DMS 273 (cell line): ENCODE data around the gene COL15A1.

Source experiments
- DNase-seq: peaks from one replicate; lab custom pipeline; 2025; ENCODE audit not compliant: unreplicated experiment; lab: John Stamatoyannopoulos, UW

Gene COL15A1

GRCh38 chr9:98915599-98915998 is 28.1 kb upstream of the COL15A1 start:
- DNase-seq: no peak

DNA sequence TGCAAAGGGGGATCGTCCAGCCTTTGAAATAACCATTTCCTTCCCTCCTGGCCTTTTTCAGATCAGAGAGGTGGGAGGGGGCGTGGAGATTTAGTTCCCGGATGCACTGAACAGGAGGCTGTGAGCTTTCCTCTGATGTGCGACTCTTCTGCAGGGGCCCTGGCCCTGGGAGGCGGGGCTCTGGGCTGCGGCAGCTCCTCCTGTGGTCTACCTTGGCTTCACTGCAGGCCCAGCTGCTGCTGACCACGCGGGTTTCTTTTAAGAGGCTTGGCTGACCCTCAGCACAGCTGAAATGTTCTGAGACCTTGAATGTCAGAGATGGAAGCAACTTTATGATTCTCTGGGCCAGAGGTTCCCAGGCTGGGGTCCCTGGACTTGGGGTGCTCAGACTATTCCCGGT is 27.0 kb upstream of the COL15A1 start:
- DNase-seq: no peak

GRCh38 chr9:98917746-98918487 is 25.8 kb upstream of the COL15A1 start:
- no peak for DNase-seq

DNA sequence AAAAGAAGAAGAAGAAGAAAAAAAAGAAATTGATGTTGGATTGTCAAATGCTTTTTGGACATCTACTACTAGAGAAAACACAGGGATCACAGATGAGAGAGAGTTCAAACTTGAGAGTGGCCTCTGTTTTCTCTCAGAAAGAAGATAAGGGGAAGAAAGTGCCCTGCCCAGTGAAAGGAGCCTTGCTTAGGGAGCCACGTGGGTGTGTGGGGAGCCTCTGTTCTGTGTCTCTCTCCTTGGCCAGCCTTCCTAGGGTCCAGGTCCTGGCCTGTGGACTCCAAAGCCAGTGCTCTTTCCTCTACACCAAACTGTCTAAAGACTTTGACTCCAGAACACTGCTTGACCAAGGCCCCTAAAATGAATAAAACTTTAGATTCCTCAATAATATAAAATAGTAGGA is 22.0 kb upstream of the COL15A1 start:
- DNase-seq: no peak

- DNase-seq: no peak
Observed at GRCh38 chr9:98922721-98923435, 20.8 kb upstream of the COL15A1 start.

- DNase-seq: no peak
Observed at GRCh38 chr9:98923451-98924123, 20.1 kb upstream of the COL15A1 start.

DNA sequence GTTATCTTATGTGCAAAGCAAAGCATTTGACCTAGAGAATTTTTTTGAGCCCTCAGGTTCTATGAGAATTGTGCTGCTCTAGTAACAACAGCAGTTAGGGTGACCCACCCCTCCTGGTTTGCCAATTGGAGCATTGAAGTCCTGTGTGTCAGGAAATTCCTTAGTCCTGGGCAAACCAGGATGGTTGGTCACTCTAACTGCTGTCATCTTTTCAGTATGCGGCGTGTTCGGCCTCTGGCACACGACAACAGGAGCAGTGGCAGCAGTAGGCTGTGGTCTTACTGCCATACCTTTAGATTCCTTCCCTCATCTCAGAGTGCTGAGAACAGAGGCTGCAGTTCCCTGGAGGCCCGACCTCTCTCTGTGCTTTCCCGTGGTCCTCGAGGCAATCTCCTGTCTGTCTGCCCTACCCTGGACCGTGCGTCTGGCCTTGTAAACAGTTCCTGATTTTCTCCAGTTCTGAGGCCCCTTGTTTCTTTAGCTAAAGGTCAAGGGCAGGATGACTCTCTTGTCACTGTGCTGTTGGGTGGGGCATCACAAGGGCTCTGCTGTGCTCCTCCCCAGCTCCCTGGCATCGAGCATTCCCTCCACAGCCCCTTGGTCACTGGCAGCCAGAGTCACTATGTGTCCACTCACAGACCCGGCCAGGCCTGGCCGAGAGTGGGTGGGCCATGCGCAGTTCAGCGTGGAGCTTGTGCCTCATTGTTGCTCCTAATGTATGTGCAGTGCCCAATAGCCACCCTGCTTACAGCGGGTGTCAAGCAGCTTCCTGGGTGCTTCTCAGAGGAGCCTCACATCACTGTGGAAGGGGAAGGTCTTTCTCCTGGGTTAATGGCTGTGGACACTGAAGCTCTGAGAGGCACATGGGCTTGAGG is 18.5 kb upstream of the COL15A1 start:
- DNase-seq: no peak

- no peak for DNase-seq
Observed at GRCh38 chr9:98925956-98926355, 17.8 kb upstream of the COL15A1 start.

- DNase-seq: no peak
Observed at GRCh38 chr9:98927724-98928123, 16.0 kb upstream of the COL15A1 start.

GRCh38 chr9:98929071-98929470 is 14.6 kb upstream of the COL15A1 start:
- DNase-seq: no peak

GRCh38 chr9:98929895-98930341 is 13.8 kb upstream of the COL15A1 start:
- DNase-seq: no peak

DNA sequence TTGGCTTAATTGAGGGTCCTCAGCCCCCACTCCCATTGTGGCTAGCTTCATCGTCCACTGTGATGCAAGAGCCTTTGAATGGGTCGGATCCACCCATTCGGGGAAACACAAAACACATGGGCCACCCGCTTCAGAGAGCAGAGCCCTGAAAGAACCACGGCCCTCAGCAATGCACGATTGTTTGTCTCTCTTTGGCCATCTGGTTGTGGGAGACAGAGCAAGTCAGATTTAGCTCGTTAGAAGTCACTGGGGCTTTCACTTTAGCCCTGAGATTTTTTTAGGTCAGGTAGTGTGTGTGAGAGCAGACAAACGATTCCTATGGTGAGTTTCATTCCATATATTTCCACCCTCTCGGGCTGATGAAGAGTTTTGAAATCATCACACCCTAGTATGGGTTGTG is 12.9 kb upstream of the COL15A1 start:
- DNase-seq: no peak

DNA sequence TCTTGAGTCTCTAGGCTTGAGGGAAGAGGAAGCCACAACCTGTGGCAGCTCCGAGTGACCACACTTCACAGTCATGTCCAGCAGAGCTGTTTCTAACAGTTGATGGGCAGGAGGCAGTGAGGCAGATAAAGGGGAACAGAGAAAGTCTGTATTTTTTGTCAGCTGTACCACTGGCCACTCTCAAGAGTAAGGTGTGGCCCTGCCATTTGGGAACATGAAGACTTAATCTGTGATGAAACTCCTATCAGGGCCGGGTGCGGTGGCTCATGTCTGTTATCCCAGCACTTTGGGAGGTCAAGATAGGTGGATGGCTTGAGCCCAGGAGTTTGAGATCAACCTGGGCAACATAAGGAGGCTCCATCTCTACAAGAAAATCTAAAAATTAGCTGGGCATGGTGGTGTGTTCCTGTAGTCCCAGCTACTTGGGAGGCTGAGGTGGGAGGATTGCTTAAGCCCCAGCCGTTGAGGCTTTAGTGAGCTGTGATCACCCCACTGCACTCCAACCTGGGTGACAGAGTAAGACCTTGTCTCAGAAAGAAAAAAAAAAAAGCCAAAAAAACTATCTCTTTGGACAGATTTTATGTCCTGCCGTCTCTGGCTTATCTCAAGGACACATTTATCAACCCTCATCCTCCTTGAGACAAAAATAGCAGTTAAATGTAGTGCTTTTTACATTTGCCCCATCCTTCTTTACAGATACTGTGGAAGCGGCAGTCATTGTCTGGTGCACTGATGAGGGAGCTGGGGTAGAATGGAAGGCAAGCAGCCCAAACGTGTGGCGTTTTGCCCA is 11.9 kb upstream of the COL15A1 start:
- DNase-seq: no peak

DNA sequence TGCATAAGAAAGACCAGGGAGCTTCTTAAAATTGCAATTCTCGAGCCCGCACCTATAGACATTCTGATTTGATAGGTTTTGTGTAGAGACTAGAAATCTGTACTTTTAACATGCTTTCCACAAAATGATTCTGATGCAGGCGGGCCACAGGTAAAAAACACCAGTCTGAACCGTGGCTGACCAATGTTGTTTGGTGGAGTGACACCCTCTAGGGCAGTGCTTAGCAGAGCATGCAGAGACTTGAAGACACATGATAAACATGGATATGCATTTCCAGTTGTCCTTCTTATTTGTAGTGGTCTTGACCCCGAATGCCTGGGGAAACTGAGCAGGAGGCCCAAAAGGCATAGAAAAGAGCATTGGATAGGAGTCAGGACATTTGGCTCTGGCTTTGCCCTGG is 10.5 kb upstream of the COL15A1 start:
- no peak for DNase-seq

- DNase-seq: no peak
Observed at GRCh38 chr9:98933890-98934289, 9.8 kb upstream of the COL15A1 start.

DNA sequence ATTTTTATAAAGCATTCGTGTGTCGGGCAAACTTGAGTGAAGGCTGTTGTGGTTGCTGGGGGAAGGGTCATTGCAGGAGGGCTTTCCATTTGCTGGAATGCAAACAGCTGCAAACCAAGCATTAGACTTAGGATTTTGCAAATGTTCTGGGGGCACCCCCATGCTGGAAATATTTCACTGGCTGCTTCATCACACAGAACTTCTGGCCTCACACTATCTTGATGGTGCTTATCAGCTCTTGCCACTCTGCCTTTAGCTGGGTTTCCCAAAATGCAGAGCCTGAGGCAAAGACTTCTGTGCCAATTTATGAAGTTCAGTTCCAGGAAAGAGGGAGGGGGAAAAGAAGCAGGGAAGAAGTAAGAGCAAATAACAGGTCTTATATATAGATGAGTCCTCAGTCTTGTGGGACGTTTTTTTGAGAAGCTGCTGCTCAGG is 8.6 kb upstream of the COL15A1 start:
- no peak for DNase-seq

GRCh38 chr9:98940276-98940675 is 3.4 kb upstream of the COL15A1 start:
- DNase-seq: no peak

- no peak for DNase-seq
Observed at GRCh38 chr9:98941946-98942523, 1.7 kb upstream of the COL15A1 start.

DNA sequence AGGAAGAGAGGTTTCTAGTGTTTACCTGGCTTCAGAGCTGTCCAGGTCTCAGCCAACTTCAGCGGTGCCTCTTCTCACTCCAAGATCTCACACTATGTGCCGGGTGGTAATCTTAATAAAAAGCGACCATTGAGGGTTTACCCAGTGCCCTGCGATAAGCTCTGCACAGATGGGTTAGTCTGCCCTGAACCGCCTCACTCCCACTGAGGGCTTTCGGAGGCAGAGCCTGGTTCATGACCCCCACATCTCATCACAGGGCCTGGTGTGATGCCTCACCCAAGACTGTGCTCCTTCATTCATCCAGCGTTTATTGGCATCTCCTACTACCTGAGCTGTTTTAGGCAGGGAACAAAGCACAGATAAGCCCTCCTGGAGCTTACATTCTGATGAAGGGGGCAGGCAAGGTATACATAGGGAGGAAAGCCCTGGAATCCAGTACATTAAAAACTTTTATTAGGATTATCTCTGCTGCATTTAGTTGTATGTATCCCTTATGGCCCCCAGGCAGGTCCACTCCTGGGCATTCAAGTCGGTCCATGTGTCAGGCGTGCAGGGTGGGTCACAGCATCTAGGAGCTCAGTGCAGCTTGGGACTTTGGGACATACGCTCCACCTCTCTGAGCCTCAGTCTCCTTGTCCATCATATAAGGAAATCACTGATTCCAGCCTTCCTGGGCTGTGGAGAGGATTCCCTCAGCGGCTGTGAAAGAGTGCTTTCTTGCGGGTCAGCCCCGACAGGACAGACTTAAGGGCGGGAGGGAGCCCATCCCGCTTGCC is 613 bp upstream of the COL15A1 start:
- no peak for DNase-seq
